HepG2 (cell line): ENCODE data around the gene SLFN12L. TPM values are rescaled to one million over a fixed set of nuclear protein-coding genes. Genes with fewer than 3 reads are reported as not detected.

Source experiments
- CENPX ChIP-seq: sonication (generic); formaldehyde crosslinking; IDR thresholded peaks from 2 replicates; pipeline ENCODE4 v1.9.0; 2021; ENCODE audit warnings: mild to moderate bottlenecking, missing genetic modification reagents, moderate library complexity
- FOXC1 ChIP-seq: sonication (generic); formaldehyde crosslinking; IDR thresholded peaks from 2 replicates; pipeline ENCODE4 v1.8.0; 2022; ENCODE audit warnings: mild to moderate bottlenecking, missing genetic modification reagents, borderline replicate concordance
- KDM5B ChIP-seq: sonication (generic); formaldehyde crosslinking; IDR thresholded peaks from 2 replicates; pipeline ENCODE4 v1.4.0; 2020; ENCODE audit warnings: missing genetic modification reagents, mild to moderate bottlenecking, borderline replicate concordance
- MED13 ChIP-seq: sonication (generic); formaldehyde crosslinking; IDR thresholded peaks from 2 replicates; pipeline ENCODE4 v1.5.0; 2020; ENCODE audit warnings: missing genetic modification reagents
- PHF8 ChIP-seq: sonication (generic); formaldehyde crosslinking; IDR thresholded peaks from 2 replicates; pipeline ENCODE4 v1.5.0; 2020; ENCODE audit warnings: missing genetic modification reagents
- RAD21 ChIP-seq: fragments of 450-650 bp; formaldehyde crosslinking; IDR thresholded peaks from 2 replicates; pipeline ENCODE4 v1.5.0; 2020; ENCODE audit warnings: mild to moderate bottlenecking
- TAF1 ChIP-seq: sonication (generic); formaldehyde crosslinking; IDR thresholded peaks from 2 replicates; pipeline ENCODE4 v1.4.0; 2020; ENCODE audit warnings: missing genetic modification reagents
- TBL1XR1 ChIP-seq: fragments of 150-350 bp; IDR thresholded peaks from 2 replicates; pipeline ENCODE4 v1.6.1; 2014; ENCODE audit warnings: borderline replicate concordance, low read length; ENCODE audit not compliant: partially characterized antibody
- TEAD3 ChIP-seq: optimal IDR thresholded peaks from 2 replicates; pipeline ENCODE3; 2016; ENCODE audit warnings: borderline replicate concordance
- ZNF230 ChIP-seq: sonication (generic); formaldehyde crosslinking; IDR thresholded peaks from 2 replicates; pipeline ENCODE4 v1.4.0; 2020; ENCODE audit warnings: mild to moderate bottlenecking, missing genetic modification reagents
- ZNF251 ChIP-seq: sonication (generic); formaldehyde crosslinking; IDR thresholded peaks from 2 replicates; pipeline ENCODE4 v1.9.0; 2021; ENCODE audit warnings: mild to moderate bottlenecking, missing genetic modification reagents
- polyA plus RNA-seq, 8 experiments: library from polyadenylated mRNA; depleted of rRNA in 3 of 8; stranded (reverse) in 7 of 8; unstranded in 1 of 8; fragments of >200 nt; fragmentation: Illumina TruSeq in 4 of 8; extraction: Trizol in 4 of 8; gene quantifications; 2 replicates each; pipeline versions ENCODE4 v1.2.1 to v1.2.3, GENCODE V29; 2011 to 2016; ENCODE audit warnings: low read depth in 4 of 8, missing spikeins in 1 of 8, mixed read lengths in 1 of 8; ENCODE audit not compliant: insufficient read depth in 1 of 8
- total RNA-seq, 5 experiments: library from RNA; depleted of rRNA; stranded (reverse); fragments of >200 nt; fragmentation: Illumina TruSeq; extraction: Trizol; gene quantifications; 2 replicates each; pipeline ENCODE4 v1.2.3, GENCODE V29; 2016; ENCODE audit warnings: low read depth in 1 of 5
- TF ChIP-seq, protein P1 (sequence below): sonication (generic); formaldehyde crosslinking; IDR thresholded peaks from 2 replicates; pipeline ENCODE4 v1.4.0; 2020; ENCODE audit warnings: missing genetic modification reagents, borderline replicate concordance
- TF ChIP-seq, protein P2 (sequence below): sonication (generic); formaldehyde crosslinking; IDR thresholded peaks from 2 replicates; pipeline ENCODE4 v1.4.0; 2020; ENCODE audit warnings: mild to moderate bottlenecking, missing genetic modification reagents
- TF ChIP-seq, protein P3 (sequence below): sonication (generic); formaldehyde crosslinking; IDR thresholded peaks from 2 replicates; pipeline ENCODE4 v1.4.0; 2020; ENCODE audit warnings: mild to moderate bottlenecking, low read depth, missing genetic modification reagents
- TF ChIP-seq, protein P4 (sequence below): sonication (generic); formaldehyde crosslinking; IDR thresholded peaks from 2 replicates; pipeline ENCODE4; 2020; ENCODE audit warnings: missing genetic modification reagents, mild to moderate bottlenecking, borderline replicate concordance
- TF ChIP-seq, protein P5 (sequence below): sonication (generic); formaldehyde crosslinking; IDR thresholded peaks from 2 replicates; pipeline ENCODE4 v1.4.0; 2020; ENCODE audit warnings: low read depth, mild to moderate bottlenecking, missing genetic modification reagents

Gene SLFN12L
- total and polyA plus RNA-seq, 2 of the 13 experiments (the other 11 are each of a cell fraction or from before 2014, with no cell fraction given), result not detected

DNA sequence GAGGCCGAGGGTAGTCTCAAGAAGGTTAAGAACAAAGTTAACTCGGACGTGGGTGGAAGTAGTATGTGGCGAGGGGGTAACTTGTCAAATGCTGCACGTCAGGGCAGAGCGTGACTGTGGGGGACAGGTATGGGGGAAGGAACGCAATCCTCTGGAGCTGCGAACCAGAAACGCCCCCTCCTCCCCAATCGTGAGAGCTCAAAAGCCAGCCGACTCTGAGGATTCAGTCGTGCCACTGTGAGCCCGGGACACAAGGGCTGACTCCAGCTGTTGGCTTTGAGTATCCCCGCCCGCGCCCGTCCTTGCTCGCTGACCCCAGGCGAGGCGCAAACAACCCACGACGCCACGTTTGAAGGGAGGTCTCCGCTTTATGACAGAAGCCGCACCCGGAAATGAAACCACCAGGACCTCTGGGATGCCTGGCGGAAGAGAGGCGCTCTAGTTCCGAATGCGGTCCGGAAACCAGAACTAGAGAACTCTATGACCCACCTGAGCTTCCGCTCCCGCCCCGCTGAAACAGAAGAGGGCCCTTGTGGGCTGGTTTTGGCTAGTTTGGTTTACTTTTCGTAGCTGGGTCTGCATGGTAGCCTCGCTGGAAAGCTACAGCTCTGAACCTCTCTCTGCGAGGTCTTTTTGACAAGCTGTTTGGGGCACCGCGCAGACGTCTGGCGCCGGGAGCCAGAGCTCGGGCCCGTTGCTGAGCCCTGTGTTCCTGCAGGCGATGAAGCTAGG lies 40.9 kb upstream of the SLFN12L start, which contains the start of gene PEX12 (continued):
- TF ChIP-seq, protein P1, sequence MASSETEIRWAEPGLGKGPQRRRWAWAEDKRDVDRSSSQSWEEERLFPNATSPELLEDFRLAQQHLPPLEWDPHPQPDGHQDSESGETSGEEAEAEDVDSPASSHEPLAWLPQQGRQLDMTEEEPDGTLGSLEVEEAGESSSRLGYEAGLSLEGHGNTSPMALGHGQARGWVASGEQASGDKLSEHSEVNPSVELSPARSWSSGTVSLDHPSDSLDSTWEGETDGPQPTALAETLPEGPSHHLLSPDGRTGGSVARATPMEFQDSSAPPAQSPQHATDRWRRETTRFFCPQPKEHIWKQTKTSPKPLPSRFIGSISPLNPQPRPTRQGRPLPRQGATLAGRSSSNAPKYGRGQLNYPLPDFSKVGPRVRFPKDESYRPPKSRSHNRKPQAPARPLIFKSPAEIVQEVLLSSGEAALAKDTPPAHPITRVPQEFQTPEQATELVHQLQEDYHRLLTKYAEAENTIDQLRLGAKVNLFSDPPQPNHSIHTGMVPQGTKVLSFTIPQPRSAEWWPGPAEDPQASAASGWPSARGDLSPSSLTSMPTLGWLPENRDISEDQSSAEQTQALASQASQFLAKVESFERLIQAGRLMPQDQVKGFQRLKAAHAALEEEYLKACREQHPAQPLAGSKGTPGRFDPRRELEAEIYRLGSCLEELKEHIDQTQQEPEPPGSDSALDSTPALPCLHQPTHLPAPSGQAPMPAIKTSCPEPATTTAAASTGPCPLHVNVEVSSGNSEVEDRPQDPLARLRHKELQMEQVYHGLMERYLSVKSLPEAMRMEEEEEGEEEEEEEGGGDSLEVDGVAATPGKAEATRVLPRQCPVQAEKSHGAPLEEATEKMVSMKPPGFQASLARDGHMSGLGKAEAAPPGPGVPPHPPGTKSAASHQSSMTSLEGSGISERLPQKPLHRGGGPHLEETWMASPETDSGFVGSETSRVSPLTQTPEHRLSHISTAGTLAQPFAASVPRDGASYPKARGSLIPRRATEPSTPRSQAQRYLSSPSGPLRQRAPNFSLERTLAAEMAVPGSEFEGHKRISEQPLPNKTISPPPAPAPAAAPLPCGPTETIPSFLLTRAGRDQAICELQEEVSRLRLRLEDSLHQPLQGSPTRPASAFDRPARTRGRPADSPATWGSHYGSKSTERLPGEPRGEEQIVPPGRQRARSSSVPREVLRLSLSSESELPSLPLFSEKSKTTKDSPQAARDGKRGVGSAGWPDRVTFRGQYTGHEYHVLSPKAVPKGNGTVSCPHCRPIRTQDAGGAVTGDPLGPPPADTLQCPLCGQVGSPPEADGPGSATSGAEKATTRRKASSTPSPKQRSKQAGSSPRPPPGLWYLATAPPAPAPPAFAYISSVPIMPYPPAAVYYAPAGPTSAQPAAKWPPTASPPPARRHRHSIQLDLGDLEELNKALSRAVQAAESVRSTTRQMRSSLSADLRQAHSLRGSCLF, result no peak
- TF ChIP-seq, protein P2, sequence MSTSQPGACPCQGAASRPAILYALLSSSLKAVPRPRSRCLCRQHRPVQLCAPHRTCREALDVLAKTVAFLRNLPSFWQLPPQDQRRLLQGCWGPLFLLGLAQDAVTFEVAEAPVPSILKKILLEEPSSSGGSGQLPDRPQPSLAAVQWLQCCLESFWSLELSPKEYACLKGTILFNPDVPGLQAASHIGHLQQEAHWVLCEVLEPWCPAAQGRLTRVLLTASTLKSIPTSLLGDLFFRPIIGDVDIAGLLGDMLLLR (CRISPR knock-in tag), result no peak
- TF ChIP-seq, protein P3, sequence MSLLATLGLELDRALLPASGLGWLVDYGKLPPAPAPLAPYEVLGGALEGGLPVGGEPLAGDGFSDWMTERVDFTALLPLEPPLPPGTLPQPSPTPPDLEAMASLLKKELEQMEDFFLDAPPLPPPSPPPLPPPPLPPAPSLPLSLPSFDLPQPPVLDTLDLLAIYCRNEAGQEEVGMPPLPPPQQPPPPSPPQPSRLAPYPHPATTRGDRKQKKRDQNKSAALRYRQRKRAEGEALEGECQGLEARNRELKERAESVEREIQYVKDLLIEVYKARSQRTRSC (CRISPR knock-in tag), result 0 out of 2 replicates have a peak, but pooled peaks have one; percentile 32
- TF ChIP-seq RAD21 (peak; percentile 24; the same call in 1 of the 2 replicates), TEAD3 (peak; percentile 63), FOXC1 (peak; percentile 93; the same call in 1 of the 2 replicates), TBL1XR1 (peak; percentile 14), CENPX (no peak), TAF1 (CRISPR knock-in tag) (peak; percentile 86), MED13 (CRISPR knock-in tag) (no peak), ZNF251 (CRISPR knock-in tag) (no peak), KDM5B (CRISPR knock-in tag) (0 out of 2 replicates have a peak, but pooled peaks have one; percentile 82), PHF8 (CRISPR knock-in tag) (peak; percentile 87), ZNF230 (CRISPR knock-in tag) (peak; percentile 69; the same call in 1 of the 2 replicates)
- TF ChIP-seq, protein P4, sequence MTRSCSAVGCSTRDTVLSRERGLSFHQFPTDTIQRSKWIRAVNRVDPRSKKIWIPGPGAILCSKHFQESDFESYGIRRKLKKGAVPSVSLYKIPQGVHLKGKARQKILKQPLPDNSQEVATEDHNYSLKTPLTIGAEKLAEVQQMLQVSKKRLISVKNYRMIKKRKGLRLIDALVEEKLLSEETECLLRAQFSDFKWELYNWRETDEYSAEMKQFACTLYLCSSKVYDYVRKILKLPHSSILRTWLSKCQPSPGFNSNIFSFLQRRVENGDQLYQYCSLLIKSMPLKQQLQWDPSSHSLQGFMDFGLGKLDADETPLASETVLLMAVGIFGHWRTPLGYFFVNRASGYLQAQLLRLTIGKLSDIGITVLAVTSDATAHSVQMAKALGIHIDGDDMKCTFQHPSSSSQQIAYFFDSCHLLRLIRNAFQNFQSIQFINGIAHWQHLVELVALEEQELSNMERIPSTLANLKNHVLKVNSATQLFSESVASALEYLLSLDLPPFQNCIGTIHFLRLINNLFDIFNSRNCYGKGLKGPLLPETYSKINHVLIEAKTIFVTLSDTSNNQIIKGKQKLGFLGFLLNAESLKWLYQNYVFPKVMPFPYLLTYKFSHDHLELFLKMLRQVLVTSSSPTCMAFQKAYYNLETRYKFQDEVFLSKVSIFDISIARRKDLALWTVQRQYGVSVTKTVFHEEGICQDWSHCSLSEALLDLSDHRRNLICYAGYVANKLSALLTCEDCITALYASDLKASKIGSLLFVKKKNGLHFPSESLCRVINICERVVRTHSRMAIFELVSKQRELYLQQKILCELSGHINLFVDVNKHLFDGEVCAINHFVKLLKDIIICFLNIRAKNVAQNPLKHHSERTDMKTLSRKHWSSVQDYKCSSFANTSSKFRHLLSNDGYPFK (CRISPR knock-in tag), result peak; percentile 97
- TF ChIP-seq, protein P5, sequence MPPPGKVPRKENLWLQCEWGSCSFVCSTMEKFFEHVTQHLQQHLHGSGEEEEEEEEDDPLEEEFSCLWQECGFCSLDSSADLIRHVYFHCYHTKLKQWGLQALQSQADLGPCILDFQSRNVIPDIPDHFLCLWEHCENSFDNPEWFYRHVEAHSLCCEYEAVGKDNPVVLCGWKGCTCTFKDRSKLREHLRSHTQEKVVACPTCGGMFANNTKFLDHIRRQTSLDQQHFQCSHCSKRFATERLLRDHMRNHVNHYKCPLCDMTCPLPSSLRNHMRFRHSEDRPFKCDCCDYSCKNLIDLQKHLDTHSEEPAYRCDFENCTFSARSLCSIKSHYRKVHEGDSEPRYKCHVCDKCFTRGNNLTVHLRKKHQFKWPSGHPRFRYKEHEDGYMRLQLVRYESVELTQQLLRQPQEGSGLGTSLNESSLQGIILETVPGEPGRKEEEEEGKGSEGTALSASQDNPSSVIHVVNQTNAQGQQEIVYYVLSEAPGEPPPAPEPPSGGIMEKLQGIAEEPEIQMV (CRISPR knock-in tag), result peak; percentile 84; the same call in 1 of the 2 replicates
